Stimulated activated CD4-positive, alpha-beta T cell treated with anti-CD3 and anti-CD28 coated beads, Interleukin-12 subunit alpha, Interleukin-12 subunit beta, amount 100 ng/mL, for 48 hours (primary cell): ENCODE data around the gene GNAQ.
A peak's percentile ranks its signal among the peaks of the same experiment; 100 is the strongest.
"Not testable (repeated sequence)": the region's sequence is repeated elsewhere in the genome, so short reads cannot be mapped to it uniquely, and the experiment has no call there.

Experiments used
- DNase-seq, 3 donors: peaks; one replicate each; pipeline ENCODE4 v3.0.0-alpha.2; 2020; ENCODE audit warnings: low read depth in 2 of 3, low spot score in 1 of 3

Gene GNAQ

GRCh38 chr9:78031444-78031892 is at the start of gene GNAQ:
Gene GNAQ (minus strand): TSS chr9:78031811. CDS start chr9:78031235, 576 bp downstream.
- peak in 1 of 3 donors; percentile 28 for DNase-seq

DNA sequence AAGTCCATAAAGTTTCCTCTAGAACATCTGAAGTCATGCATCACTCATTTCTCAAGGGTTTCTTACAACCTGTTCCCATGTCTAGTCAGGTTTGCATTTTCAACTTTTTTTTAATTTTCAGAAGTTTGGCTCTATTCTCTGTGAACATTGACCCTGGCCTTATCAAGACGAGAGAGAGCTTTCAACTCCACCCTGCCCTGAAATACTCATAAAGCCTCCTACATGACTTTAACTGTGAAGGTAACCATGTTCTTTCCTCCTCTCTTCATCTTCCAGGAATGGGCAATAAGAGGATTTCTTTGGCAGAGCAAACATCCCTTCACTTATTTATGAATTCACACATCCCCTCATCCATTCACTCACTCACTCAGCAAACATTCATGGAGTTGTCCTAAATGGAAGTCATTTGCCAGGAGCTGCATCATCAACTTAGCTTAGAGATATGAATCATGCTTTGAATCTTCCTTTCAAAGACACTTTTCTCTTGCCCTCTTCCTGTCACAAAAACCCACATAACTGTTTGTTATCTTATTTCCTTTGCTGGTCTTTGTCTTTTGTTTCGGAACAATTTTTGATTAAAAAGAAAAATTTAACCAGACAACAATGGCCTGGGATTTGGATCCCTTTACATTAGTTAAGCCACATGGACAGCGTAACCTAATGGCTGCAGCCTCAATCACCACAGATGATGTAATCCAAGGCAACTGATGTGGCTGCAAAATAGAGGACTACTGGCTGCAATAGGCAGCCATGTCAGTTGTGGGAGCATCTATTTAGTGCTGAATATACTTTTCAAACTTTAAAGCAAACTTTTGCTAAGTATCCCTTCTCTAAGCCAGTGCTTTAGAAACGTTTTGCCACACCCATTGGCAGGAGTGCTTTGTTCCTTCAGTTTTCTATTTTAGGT is 43.0 kb upstream of the GNAQ start:
- DNase-seq, result no peak

- no peak for DNase-seq
Measured at GRCh38 chr9:78073722-78074121, 42.1 kb upstream of the GNAQ start.

GRCh38 chr9:78072586-78073199 is 41.1 kb upstream of the GNAQ start:
- no peak for DNase-seq

- DNase-seq, result no peak
Measured at GRCh38 chr9:78070521-78070920, 38.9 kb upstream of the GNAQ start.

- no peak for DNase-seq
Measured at GRCh38 chr9:78064075-78064474, 32.5 kb upstream of the GNAQ start.

DNA sequence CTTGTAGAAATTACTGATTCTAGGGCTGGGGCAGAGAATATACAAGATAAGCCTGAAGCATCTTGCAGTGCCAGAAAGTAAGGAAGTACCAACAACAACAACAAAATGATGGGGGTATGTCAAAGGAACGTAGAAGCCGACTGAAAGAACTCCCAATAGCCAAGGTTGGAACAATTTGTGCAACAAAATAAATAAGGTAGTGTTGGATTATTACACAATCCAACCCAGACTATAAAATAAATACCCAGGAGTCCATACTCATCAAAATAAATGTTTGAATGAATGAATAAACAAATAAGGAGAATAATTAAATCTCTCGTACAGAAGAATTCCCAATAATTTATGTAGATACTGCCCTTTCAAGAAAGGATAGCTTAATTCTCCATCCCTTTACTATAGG is 31.1 kb upstream of the GNAQ start:
- DNase-seq, result no peak

GRCh38 chr9:78054218-78054617 is 22.6 kb upstream of the GNAQ start:
- not testable (repeated sequence) for DNase-seq

GRCh38 chr9:78053627-78054026 is 22.0 kb upstream of the GNAQ start:
- DNase-seq, result no peak

GRCh38 chr9:78050421-78050820 is 18.8 kb upstream of the GNAQ start:
- DNase-seq, result no peak

DNA sequence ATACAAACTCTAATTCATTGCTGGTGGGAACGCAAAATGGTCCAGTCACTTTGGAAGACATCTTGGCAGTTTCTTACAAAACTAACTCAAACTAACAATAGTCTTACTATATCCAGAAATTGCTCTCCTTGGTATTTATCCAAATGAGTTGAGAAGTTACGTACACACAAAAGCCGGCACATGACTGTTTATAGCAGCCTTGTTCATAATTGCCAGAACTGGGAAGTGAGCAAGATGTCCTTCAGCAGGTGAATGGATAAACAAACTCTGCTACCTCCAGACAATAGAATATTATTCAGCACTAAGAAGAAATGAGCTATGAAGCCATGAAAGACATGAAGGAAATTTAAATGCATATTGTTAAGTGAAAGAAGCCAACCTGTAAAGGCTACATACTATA is 17.9 kb upstream of the GNAQ start:
- DNase-seq, result no peak

DNA sequence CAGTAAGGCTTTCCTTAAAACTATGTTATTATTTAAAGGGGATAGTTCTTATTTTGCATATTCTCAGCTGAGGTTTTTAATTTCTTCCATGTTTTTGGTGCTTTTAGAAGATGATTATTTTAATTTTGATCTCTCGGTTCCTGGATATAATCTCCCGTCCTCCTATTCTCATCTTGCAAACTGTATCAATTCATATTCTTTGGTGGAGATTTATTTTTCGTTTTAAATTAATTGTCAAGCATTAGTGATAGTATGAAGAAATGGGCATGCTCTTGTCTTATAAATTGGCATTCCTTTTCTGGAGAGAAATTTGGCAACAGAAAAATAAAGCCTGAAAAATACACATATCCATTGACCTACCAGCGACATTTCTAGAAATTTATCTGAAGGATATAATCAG is 15.5 kb upstream of the GNAQ start:
- DNase-seq, result no peak

DNA sequence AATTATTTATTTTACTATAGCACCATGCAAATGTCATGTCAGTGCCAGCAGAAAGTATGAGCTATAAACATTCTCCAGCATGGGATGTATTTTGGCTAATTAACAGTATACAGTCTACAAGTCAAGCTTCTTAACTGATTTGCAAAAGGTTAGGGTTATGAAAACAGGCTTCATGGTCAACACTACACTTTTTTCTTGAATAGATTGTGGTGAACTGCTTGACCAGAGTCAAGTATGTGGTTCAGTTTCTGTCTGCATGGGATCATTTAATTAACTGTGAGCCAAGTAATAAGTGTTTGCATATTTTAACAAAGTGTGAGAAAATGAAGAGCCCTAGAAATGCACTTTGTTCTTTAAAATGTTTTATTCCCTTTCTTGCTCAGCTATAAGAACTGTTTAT is 14.5 kb upstream of the GNAQ start:
- DNase-seq, result no peak

DNA sequence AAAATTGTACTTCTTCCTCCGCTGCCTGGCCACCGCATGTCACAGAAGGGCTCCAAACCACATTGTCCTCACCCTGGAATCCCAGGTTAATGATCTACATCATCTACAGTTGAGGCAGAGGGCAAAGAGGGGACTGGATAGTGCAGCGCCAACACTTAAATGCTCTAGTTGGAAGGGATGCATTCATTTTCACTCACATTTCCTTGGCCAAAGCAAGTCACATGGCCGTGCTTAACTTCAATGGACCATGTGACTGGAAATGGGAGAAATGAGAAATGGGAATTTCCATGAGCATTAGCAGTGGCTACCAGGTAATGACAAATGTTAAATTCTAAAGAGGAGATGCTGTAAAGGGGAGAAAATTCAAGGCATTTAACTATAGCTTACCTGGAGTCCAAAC is 13.3 kb upstream of the GNAQ start:
- DNase-seq, result no peak

DNA sequence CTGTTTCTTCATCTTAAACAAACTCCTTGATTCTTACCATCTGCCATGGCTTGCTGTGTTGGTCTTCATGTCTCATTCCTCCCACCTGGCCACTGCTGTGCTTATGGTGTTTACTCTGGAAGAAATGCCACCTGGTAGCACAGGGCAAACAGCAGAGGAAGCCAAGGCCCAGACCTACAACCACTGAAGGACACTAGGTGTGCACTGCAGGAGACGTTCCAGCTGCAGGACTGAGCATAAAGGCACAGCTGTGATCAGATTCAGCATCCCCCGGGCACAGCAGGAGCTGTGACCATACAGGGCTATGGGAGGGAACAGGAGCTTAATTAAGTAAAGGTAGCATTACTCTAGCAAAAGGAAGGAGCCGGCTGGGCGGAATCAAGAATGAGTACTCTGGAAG is 12.6 kb upstream of the GNAQ start:
- no peak for DNase-seq

- DNase-seq, result no peak
Measured at GRCh38 chr9:78041971-78042370, 10.4 kb upstream of the GNAQ start.

- DNase-seq, result no peak
Measured at GRCh38 chr9:78040726-78041125, 9.1 kb upstream of the GNAQ start.

GRCh38 chr9:78038620-78039300 is 7.1 kb upstream of the GNAQ start:
- DNase-seq, result no peak

DNA sequence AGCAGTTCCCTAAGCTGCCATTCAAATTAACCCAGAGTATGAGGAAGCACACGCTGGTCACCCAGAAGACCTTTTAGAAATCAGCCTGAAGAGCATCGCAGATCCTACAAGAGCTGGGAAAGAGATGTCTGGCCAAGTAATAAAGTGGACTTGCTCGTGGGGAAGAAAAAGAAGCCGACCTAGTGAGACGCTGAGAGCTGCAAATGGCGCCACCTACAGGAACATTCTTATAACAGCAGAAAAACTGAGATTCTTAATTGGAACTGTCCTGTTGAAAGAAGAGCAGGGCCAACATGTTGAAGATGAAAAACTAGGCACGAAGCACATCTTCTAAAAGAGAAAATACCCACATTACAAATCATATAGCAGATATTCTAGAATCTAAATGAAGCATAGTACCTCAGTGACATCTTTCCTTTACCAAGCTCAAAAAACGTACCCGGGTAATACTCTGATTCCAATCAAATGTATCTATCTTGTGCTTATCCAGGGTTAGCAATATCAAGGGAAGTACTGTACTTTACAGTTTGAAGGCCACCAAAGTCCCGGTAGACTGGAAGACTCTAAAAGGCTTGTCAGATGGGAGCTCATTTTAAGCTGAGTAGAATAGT is 3.9 kb upstream of the GNAQ start:
- peak; percentile 23 to 66 (median 26) for DNase-seq

- DNase-seq, result no peak
Measured at GRCh38 chr9:78033870-78034269, 2.3 kb upstream of the GNAQ start.

DNA sequence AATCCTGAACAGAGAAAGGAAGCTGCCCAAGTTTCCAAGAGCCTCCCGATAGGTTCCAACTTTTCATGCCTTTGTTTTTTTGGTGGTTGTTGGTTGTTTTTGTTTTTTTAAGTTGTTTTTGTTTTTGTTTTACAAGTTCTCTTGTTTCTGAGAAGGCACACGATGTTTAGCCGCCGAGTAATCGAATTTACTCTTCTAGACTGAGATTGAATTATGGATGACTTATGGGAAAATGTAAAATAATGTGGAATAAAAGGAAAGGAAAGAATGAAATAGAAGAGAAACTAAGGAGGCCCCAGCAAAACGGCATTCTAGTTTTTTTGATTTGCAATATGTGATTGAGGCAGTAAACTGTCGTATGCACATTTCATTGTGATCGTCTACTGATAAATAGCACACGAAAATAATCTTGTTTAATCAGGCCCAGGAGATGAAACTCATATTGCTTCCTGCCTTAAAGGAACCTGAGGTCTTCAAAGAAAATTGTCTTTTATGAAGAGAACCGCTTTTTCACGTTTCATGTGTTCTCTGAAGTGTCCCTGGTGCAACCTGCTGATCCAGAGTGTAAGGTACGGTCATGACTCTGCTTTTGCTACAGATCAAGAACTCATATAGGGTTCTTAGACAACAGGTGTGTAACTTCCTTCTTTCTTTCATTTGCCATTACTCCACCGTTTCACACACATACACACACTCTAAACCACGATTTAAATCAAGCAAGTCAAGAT is 1.3 kb upstream of the GNAQ start:
- DNase-seq, result no peak
